ENCODE results near the gene SYNPR.
"Not testable (repeated sequence)": the region's sequence is repeated elsewhere in the genome, so short reads cannot be mapped to it uniquely, and the experiment has no call there.

The SYNPR gene

DNA sequence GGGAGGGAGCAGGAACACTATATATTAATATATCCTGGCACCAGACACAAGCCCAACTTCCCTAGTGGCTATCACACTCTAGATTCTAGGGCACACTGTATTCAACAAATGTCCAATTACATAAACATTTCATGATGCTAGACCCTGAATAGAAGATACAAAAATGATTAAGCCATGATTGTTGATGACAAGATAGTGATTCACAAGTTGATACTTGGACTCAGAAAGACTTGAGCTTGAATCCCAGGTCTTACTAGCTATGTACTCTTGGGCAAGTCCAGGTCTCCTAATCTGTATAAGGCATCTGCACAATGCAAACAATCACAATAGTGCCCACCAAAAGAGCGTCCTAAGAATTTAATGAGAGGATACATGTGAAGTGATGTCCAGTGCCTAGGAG lies 364.4 kb downstream of the SYNPR start:
- DNase-seq, result no peak

DNA sequence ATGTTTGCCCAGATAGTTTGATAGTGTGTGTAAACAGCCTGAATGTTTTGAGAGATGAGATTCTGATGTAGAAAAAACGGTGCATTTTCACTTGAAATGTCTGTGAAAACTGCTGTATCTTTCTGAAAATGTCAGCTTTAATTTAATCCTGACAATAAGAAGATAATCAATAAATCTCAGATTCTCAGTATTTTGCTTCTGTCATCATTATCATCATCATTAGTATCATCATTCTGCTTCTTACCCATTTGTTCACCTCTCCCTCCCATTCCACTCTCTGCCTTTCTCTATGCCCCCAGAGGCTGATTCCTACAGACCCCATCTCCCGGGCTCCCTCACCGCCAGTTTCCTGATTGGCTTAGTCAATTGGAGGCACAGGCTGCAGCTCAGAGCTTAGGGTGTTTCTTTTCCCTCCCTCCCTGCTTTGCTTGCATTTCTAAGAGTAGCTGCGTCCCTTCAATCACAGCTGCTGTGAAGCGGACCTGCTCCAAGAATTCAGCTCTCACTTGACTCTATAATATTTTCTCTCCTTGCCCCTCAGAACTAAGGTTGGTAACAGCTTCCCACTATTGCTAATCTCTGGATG lies 366.2 kb downstream of the SYNPR start:
- DNase-seq, result no peak

DNA sequence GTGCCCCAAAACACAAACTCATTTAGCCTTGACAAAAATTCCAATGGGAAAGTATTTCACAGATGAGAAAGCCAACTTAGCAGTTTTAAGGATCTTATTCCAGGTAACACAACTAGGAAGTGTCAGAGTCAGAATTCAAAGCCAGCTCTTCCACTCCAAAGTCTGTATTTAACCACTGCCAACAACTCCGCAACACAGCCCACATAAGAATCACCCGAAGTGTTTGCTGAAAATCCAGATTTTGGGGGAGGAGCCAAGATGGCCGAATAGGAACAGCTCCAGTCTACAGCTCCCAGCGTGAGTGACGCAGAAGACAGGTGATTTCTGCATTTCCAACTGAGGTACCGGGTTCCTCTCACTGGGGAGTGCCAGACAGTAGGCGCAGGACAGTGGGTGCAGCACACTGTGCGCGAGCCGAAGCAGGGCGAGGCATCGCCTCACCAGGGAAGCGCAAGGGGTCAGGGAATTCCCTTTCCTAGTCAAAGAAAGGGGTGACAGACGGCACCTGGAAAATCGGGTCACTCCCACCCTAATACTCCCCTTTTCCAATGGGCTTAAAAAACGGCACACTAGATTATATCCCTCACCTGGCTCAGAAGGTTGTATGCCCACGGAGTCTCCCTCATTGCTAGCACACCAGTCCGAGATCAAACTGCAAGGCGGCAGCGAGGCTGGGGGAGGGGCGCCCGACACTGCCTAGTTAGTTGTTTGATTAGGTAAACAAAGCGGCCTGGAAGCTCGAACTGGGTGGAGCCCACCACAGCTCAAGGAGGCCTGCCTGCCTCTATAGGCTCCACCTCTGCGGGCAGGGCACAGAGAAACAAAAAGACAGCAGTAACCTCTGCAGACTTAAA lies 367.0 kb downstream of the SYNPR start:
- DNase-seq, result not testable (repeated sequence)

DNA sequence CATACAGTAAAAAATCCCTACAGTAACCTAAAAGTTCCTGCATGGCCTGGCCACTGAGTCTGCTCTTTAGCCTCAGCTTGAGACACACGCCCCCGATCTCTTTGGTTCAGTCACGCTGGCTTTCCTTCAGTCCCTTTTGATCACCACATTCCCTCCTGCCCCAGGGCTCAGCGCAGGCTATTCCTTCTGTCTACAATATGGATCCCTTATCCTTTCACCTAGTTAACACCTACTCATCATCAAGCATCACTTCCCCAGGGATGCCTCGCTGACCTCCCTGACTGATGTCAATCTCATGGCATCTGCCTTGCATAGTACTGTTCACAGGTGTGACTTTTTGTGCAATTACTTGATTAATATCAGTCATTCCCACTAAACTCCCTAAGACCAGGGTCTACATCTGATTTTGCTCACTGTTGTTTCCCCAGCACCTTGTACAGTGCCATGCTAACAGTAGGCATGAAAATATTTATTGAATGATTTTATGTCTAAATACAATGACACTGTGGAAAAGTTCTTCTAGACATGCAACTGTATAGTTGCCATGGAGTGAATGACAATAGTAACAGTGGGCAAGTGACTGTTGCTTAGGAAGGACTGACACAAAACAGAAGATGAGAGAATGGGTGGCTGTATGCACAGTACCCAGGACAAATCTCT lies 374.1 kb downstream of the SYNPR start, which contains the start of gene SNTN:
Gene SNTN (plus strand): TSS at position 610 of the 660 bp plus-strand sequence. CDS start 13 bp downstream, at position 623.
- no peak for DNase-seq

DNA sequence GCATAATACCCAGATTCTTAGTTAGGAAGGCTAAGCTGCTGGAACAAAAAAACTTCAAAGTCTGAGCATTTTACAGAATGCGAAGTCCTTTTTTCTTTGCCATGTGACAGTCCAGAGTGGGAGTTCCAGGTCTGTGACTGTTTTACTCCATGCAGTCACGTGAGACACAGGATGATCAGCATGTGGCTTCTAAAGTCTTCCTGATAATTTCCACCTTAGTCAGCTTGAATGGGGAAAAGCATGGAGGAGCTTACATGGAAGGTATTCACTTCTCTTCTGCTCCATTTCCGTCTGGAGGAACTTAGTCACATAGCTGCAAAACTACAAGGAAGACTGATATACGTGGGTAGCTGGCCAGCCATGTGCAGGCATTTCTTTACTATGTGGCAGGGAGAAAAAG lies 376.1 kb downstream of the SYNPR start:
- no peak for DNase-seq

GRCh38 chr3:63654931-63655330 lies 376.8 kb downstream of the SYNPR start:
- no peak for DNase-seq

DNA sequence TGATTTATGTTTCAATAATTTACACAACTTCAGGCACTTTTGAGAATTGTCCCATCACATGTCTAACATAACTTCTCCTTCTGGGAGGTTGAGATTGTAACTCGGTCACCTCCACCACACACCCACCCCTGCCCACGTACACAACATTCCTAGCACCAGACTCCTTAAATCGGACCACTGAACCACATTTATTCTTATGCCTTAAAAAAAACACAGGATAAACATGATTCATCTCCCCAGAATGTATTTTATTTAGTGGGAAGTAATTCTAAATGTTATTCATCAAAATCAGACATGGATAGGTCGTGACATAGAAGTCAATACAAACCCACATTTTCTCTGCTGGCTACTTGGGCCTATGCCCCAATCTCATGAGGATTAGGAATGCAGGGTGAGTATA lies 377.4 kb downstream of the SYNPR start:
- no peak for DNase-seq

GRCh38 chr3:63656786-63657185 lies 378.7 kb downstream of the SYNPR start:
- DNase-seq, result no peak

- no peak for DNase-seq
Observed at GRCh38 chr3:63661242-63661641, 383.1 kb downstream of the SYNPR start.

GRCh38 chr3:63662011-63662410 lies 383.9 kb downstream of the SYNPR start:
- no peak for DNase-seq

DNA sequence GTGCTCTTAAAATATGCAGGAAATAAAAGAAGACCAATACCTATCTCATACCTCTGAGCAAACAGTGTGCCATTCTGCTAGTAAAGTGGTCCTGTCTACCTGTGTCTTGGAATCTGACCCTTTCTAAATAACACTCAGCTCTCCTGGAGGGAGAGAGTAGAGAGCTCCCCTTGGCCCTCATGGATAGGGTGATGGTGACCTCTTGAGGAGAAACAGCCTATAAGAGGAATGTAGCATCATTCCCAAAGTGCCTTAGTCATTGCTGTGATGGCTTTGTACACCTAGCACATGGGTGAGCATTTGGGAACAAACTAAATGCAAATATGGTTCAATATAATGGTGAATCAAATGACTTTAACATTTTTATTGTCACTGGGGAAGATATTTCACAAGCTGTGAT lies 384.4 kb downstream of the SYNPR start:
- DNase-seq, result no peak
